ENCODE data around the gene SLC4A8.
A peak's percentile ranks its signal among the peaks of the same experiment; 100 is the strongest.

The SLC4A8 gene

GRCh38 chr12:51395283-51396230 is 29.1 kb upstream of the SLC4A8 start:
- no peak for DNase-seq (ENCODE audit: low read depth)

DNA sequence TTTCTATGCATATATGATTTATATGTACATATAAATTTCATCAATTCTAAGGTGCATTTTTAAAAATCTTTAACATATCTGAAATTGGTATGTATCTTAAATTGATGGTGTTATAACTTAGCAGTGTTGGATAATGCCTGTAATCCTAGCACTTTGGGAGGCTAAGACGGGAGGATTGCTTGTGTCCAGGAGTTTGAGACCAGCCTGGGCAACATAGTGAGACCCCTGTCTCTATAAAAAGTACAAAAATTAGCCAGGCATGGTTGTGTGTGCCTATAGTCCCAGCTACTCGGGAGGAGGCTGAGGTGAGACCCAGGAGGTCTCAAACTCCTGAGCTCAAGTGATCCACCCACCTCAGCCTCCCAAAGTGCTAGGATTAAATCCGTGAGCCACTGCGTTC is 27.0 kb upstream of the SLC4A8 start:
- no peak for DNase-seq (ENCODE audit: low read depth)

GRCh38 chr12:51399891-51400290 is 24.7 kb upstream of the SLC4A8 start:
- no peak for DNase-seq (ENCODE audit: low read depth)

DNA sequence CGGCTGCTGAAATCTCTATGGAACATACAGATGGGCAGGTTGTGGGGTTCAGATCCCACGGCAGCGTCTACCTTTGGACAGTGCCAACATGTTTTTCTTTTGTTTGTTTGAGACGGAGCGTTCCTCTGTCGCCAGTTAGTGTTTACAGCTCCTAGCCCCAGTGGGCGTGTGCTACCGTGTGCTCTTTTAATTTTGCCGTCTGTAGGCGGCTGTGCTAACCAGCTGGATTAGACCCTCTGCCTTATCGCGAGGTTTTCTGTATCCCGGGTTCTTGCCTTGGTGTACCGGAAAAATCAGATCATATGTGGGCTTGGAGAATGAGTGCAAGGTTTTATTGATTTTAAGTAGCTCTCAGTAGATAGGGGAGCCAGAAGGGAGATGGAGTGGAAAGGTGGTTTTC is 23.6 kb upstream of the SLC4A8 start:
- DNase-seq (ENCODE audit: low read depth): no peak

- DNase-seq (ENCODE audit: low read depth): no peak
These were observed 23.1 kb upstream of the SLC4A8 start for GRCh38 chr12:51401486-51401885.

GRCh38 chr12:51401900-51402299 is 22.7 kb upstream of the SLC4A8 start:
- no peak for DNase-seq (ENCODE audit: low read depth)

DNA sequence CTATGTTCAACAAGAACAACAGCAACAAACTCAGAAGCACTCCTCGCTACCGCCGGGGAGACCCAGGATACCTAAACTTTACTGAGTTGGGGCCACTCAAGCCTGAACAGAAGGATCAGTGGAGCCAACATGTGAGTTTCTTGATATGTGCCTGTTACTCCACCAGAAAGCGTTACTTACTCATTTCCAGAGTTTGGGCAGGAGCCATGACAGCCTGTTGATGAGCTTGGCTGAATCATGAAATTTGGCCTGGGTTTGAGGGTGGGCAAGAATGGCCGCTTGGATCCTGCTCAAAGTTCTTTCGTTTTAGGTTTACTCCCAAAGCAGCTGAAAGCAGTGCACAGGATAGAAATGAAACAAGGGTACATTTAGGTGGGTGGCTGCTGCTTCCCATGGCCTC is 21.5 kb upstream of the SLC4A8 start:
- no peak for DNase-seq (ENCODE audit: low read depth)

DNA sequence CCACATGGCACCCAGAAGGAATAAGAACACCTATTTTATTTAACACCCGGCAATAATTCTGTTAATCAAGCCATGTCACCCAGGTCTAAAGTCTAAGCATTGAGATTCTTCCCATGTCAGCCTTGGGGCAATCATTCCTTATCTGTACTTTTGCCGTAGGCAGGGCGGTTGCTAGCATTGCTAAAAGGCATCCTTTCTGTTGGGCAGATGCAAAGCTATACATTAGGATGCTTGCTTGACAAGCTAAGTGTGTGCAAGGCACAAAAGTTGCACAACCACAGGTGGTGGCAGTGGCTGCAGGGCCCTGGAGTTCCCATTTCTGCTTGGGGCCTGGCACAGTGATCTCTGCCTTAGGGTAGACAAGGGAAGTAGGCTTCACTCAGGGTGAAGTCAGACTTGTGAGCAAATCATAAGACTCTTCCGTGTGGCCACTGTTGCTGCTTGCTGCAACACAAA is 20.9 kb upstream of the SLC4A8 start:
- no peak for DNase-seq (ENCODE audit: low read depth)

DNA sequence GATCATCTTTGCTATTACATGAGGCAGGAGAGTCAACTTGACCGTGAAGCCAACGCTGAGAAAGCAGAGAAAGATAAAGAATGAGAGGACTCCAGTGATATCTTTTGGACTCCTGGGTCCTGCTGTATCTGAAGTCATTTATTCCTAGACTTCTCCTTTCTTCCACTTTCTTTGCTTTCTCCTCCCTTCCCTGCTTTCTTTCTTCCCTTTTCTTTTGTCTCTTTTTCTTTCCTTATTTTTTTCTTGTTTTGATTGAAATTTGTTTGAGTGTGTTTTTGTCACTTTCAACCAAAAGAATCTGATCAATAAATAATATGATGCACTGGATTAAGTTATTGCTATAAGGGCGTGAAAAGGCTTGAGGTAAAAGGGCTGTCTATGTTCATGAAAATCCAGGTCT is 20.0 kb upstream of the SLC4A8 start:
- DNase-seq (ENCODE audit: low read depth): no peak

- DNase-seq (ENCODE audit: low read depth): no peak
These were observed 18.8 kb upstream of the SLC4A8 start for GRCh38 chr12:51405801-51406207.

GRCh38 chr12:51406290-51406689 is 18.3 kb upstream of the SLC4A8 start:
- DNase-seq (ENCODE audit: low read depth): no peak

DNA sequence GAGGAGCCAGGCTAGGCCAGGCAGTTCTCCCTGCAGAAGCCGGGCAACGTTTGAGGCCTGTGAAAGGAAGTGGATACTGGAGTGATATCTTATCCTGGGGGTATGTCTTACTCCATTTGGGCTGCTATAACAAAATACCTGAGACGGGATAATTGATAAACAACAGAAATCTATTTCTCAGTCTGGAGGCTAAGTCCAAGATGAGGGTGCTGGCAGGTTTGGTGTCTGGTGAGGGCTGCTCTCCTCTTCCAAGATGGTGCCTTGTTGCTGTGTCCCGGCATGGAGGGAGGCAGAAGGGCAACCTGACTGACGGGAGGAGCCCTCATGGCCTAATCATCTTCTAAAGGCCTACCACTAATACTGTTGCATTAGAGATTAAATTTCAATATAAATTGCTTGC is 17.8 kb upstream of the SLC4A8 start:
- DNase-seq (ENCODE audit: low read depth): no peak

GRCh38 chr12:51407604-51408003 is 17.0 kb upstream of the SLC4A8 start:
- no peak for DNase-seq (ENCODE audit: low read depth)

GRCh38 chr12:51409846-51410245 is 14.8 kb upstream of the SLC4A8 start:
- DNase-seq (ENCODE audit: low read depth): no peak

DNA sequence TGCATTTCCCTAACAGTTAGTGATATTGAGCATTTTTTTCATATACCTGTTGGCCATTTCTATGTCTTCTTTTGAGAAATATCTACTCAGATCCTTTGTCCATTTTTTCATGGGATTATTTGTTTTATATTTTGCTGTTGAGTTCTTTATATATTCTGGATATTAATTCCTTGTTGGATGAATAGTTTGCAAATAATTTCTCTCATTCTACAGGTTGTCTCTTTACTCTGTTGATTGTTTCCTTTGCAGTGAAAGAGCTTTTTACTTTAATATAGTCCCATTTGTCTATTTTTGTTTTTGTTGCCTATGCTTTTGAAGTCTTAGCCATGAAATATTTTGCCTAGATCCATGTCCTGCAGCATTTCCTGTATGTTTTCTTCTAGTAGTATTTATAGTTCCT is 11.5 kb upstream of the SLC4A8 start:
- DNase-seq (ENCODE audit: low read depth): no peak

- no peak for DNase-seq (ENCODE audit: low read depth)
These were observed 10.8 kb upstream of the SLC4A8 start for GRCh38 chr12:51413791-51414190.

DNA sequence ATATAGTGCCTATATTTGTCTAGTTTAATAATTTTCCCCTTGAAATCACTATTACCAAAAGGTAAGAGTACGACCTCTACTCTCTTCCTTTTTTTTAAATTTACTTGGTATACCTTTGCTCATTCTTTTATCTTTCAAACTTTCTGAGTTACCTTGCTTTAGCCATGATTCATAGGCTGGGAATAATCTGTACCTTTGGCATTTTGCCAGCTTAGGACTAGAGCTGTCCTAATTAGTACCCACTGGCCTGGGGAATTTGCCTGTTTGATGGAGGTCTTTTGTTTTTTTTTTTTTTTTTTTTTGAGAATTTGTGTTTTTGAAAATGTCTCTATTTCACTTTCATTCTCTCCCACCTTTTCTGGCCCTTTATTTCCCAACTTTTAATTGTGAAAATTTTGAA is 8.7 kb upstream of the SLC4A8 start:
- DNase-seq (ENCODE audit: low read depth): no peak

DNA sequence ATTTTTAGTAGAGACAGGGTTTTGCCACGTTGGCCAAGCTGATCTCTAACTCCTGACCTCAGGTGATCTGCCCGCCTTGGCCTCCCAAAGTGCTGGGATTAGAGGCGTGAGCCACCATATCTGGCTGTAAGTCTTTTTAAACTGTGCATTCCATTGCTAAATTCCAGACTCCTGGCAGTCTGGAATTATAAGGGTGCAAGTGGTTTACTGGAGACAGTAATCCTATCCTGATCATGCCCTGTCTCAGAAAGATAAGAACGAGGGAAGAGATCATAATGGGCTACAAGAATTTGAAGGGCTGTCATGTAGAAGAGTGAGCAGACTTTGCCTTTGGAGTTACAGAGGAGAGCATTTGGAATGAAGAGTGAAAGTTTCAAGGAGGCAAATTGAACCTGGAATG is 6.8 kb upstream of the SLC4A8 start:
- DNase-seq (ENCODE audit: low read depth): no peak

GRCh38 chr12:51419425-51420193 is 5.0 kb upstream of the SLC4A8 start:
- DNase-seq (ENCODE audit: low read depth): no peak

GRCh38 chr12:51421266-51421884 is 3.3 kb upstream of the SLC4A8 start:
- peak; percentile 33 for DNase-seq (ENCODE audit: low read depth)

DNA sequence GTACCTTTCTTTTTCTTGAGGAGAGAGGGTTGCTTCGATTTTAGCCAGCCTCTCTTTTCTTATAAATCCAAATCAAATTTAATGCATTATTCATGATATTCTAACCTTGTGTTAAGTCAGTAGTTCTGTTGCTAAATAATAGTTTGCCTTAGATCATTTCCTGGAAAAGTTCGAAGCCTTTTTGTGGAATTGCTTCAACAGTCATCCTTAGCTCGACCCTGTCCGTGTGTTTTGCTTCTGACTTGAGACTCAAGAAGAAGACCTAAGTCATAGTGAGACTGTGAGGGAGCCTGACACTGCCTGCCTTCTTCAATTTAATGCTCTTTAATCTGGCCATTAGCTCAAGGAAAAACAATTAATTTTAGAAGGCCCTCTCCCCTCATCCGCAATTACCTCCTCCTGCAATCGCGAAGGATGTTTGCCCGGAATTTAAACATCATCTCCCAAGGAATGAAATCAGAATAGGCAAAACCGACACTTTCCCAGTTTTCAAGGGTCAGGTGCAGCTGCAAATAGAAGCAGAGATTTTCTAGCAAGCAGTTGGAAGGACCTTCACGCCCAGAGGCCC is 453 bp upstream of the SLC4A8 start:
- no peak for DNase-seq (ENCODE audit: low read depth)

DNA sequence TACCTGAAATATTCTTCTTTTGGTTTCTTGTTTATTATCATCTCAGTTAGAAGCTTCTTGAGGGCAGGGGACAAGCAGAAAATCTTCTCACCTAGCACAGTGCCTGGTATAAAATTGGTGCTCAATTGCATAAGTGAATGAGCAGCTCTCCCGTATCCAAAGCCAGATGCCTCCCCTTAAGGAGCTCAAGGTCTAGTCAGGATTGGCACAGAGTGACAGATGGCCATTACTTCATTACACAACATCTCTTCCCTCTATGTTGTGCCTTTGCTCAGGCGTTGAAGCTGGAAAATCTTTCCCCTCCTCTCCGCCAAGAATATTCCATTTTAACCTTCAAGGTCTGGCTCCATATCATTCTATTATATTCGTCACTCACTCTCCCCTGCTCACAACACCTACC is 3.6 kb downstream of the SLC4A8 start:
- no peak for DNase-seq (ENCODE audit: low read depth)
